GM12874 (cell line): ENCODE results near the gene SLC47A1.

ENCODE experiments used
- TF ChIP-seq, protein P1 (sequence below): IDR thresholded peaks from 2 replicates; pipeline ENCODE4 v1.5.1; 2011; ENCODE audit warnings: low read depth, mild to moderate bottlenecking, control low read depth, low read length, moderate library complexity; ENCODE audit not compliant: insufficient read depth

SLC47A1 gene

DNA sequence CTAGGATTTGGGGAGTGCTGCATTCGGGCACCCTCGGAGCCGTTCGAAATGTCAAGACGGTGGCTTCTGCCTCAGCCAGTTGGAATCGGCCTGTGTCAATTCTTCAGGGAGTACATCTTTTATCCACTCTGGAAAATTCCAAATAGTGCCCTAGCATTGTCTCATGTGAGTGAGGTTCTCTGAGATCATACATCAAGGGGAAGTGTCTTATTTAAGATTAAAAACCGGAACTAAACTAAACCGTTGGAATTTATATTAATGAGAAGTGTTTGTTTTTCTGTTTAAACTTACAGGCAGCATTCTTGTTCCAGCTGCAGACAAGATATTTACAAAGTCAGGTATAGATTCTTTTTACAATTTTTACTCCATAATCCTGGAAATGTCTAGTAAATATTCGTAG, 56.8 kb downstream of the SLC47A1 start:
- TF ChIP-seq, protein P1, sequence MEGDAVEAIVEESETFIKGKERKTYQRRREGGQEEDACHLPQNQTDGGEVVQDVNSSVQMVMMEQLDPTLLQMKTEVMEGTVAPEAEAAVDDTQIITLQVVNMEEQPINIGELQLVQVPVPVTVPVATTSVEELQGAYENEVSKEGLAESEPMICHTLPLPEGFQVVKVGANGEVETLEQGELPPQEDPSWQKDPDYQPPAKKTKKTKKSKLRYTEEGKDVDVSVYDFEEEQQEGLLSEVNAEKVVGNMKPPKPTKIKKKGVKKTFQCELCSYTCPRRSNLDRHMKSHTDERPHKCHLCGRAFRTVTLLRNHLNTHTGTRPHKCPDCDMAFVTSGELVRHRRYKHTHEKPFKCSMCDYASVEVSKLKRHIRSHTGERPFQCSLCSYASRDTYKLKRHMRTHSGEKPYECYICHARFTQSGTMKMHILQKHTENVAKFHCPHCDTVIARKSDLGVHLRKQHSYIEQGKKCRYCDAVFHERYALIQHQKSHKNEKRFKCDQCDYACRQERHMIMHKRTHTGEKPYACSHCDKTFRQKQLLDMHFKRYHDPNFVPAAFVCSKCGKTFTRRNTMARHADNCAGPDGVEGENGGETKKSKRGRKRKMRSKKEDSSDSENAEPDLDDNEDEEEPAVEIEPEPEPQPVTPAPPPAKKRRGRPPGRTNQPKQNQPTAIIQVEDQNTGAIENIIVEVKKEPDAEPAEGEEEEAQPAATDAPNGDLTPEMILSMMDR: no peak

DNA sequence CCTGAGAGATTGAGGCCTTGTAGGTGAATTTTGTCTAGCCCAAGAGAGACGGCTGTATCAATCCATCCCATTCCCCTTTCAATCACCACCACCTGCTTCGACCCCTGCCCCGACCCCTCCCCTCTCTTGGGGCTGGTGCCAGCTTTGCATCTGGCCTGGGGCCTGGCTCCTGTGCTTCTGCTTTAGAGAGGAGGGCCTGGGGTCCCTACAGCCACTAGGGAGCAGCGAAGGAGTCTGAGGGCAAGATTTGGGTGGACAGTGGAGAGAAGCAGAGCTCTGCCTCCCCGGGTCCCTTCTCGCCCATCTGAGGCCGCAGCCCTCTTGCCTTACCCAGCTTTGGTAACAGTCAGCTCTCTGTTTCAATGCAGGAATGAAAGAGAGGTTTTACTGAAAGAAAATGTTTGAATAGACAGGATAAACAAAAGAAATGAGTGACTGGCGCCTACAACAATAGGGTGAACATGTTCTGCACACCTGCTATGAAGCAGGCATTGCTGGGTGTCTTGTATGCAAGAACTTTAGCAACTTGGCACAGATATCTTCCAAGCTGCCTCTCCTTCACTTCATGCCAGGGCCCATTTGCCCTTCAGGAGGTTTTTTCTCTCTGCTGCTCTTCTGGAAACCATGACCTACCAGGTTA, 57.4 kb downstream of the SLC47A1 start:
- TF ChIP-seq, protein P1: no peak

DNA sequence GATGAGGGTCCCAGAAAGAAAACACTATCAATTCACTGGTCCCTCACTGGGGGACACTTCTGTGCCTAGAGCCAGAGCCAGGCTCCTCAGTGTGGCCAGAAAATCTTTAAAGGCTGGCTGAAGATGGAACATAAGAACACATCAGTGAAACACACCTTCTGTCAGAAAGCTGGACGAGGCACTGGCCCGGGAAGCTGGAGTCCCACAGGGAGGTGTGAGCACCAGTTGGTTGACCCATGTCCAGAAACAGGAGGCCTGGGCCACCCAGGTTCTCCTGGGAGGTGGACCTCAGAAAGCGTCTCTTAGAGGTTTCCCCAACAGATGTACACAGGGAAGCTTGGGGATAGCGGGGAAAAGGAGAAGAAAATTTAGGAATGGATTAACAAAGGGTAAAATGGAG, 58.7 kb downstream of the SLC47A1 start:
- TF ChIP-seq, protein P1: no peak

DNA sequence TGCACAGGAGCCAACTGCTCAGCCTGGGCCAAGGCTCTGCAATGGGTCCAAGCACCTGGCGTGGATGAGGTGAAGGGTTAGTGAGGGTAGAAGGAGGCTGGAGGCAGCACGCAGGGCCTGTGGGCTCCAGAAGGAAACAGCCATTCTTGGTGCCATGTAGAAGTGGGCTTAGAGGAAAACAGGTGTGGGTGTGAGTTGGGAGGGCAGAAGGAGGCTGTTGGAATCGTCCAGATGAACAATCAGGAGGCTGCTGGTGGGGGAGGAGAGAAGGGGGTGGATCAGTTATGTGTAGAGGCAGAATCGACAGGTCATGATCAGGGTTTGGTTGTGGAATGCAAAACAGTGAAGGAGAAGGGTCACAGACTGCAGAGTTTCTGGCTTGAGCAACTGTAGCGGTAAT, 63.2 kb downstream of the SLC47A1 start:
- TF ChIP-seq, protein P1: no peak

DNA sequence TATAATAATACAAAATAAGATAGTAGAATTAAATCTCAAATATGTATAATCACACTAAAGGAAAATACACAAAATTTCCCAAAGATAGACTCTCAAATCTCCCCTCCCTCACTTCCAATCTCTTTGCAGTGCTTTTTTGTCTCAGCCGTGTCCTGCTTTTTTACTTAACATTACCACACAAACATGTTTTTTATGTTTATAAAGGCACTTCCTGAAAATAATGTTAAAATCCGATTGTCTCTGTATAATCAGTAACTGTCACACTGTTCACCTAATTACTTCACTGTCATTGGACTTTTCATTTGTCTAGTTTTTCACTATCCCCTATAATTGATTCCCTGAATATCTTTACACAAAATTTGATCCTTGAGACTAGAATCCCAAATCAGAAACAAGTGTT, 76.7 kb downstream of the SLC47A1 start:
- TF ChIP-seq, protein P1: no peak

DNA sequence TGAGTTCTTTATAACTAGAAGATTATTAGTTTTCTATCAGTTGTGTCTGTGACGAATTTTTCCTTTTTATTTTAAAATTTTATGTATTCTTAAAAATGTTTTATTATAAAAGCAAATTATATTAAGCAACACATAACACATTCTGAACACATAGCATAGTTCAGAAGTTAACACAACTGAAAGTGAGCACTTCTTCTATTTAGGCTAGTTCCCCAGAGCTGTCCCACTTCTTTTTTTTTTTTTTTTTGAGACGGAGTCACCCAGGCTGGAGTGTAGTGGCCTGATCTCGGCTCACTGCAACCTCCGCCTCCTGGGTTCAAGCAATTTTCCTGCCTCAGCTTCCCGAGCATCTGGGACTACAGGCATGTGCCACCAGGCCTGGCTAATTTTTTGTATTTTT, 77.2 kb downstream of the SLC47A1 start:
- TF ChIP-seq, protein P1: no peak

DNA sequence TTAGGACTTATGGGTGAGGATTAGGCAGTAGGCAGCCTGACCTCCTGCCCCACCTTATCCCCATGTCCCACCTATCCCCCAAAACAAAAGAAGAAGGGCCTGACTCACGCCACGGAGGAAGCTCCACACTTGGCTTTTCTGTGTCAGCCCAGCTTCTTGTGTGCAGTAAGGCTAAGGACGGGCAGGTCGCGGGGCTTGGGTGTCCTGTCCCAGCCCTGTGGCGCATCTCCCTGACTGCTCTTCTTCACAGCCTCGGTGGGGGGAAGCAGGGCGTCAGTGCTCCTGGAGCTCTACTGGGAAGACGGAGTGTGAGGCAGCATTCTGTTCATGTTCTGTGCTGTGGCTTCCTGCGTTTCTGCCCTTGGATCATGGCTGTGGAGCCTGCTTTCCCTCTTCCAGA, 80.3 kb downstream of the SLC47A1 start:
- TF ChIP-seq, protein P1: no peak

DNA sequence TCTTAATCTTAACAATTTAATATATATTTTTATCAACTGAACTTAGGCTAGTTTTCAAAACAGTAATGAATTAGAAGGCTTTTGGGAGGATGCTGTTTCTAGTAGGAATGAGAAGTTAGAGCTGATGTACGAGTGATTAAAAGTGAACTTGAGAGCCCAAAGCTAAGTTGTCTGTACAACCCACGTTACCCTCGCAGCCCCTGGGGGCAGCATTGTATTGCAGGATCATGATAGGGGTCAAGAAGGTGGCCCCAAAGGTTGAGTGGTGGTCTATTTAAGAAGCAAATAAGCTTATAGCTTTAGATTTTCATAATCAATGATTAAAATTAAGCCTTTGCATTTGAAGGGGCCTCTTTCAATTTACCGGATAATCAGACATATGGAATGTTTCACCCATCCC, 81.2 kb downstream of the SLC47A1 start:
- TF ChIP-seq, protein P1: no peak
